ENCODE results near the gene KLHL8. TPM values are rescaled to one million over a fixed set of nuclear protein-coding genes. Genes with fewer than 3 reads are reported as not detected.

KLHL8 gene
- polyA plus RNA-seq, 1 donor from 2014 or later: 15.0 TPM

GRCh38 chr4:87114245-87115062 is 106.0 kb downstream of the KLHL8 start:
- H3K36me3 ChIP-seq (ENCODE audit: insufficient read depth, low read length): no peaks in the 10 kb centered on the region
- H3F3A ChIP-seq (ENCODE audit: insufficient read depth, low read length, poor library complexity, severe bottlenecking): no peaks in the 10 kb centered on the region
- no peaks in the 10 kb centered on the region for H3K27me3 ChIP-seq (ENCODE audit: insufficient read depth, low read depth, low read length)
- no peak overlapping the region for H3K4me2 ChIP-seq (ENCODE audit: low read length)
- no peak for TF ChIP-seq REST (IDR thresholded peaks at IDR 0.05; ENCODE audit: borderline replicate concordance)
- TF ChIP-seq TAF1 (IDR thresholded peaks at IDR 0.05; ENCODE audit: low read depth): no peak
- no peak for TF ChIP-seq EZH2 (IDR thresholded peaks at IDR 0.05; ENCODE audit: borderline replicate concordance, insufficient read depth, low read length, poor library complexity, severe bottlenecking)
- TF ChIP-seq POLR2AphosphoS5 (IDR thresholded peaks at IDR 0.05): no peak
- no peak overlapping the region for H3K9ac ChIP-seq (ENCODE audit: low read length)
- H3K79me2 ChIP-seq (replicated peaks; ENCODE audit: insufficient read depth, low read length): no peaks in the 10 kb centered on the region
- H2AFZ ChIP-seq (ENCODE audit: low read depth, low read length): no peak overlapping the region
- H3K4me3 ChIP-seq (ENCODE audit: low read length): no peak overlapping the region
- H4K20me1 ChIP-seq (ENCODE audit: insufficient read depth): no peaks in the 10 kb centered on the region
- H3K9me2 ChIP-seq (ENCODE audit: insufficient read depth, low read length): no peaks in the 10 kb centered on the region
- no peak overlapping the region for H3K27ac ChIP-seq (ENCODE audit: low read length)
- H3K9me3 ChIP-seq (ENCODE audit: low read length): no peaks in the 10 kb centered on the region

- TF ChIP-seq MXI1 (conservative IDR thresholded peaks at IDR 0.05; ENCODE audit: poor library complexity, severe bottlenecking): no peak
- TF ChIP-seq EP300 (conservative IDR thresholded peaks at IDR 0.05; ENCODE audit: poor library complexity, severe bottlenecking): no peak
- TF ChIP-seq TAF1 (IDR thresholded peaks at IDR 0.05; ENCODE audit: low read depth): no peak
- no peak for TF ChIP-seq POLR2AphosphoS5 (IDR thresholded peaks at IDR 0.05)
- no peak for TF ChIP-seq RAD21 (conservative IDR thresholded peaks at IDR 0.05)
- no peak for TF ChIP-seq SMC3 (conservative IDR thresholded peaks at IDR 0.05; ENCODE audit: poor library complexity)
- no peak for TF ChIP-seq REST (IDR thresholded peaks at IDR 0.05; ENCODE audit: borderline replicate concordance)
- no peak for TF ChIP-seq CTCF (IDR thresholded peaks at IDR 0.05; ENCODE audit: poor library complexity, severe bottlenecking)
- no peak for TF ChIP-seq EZH2 (IDR thresholded peaks at IDR 0.05; ENCODE audit: borderline replicate concordance, insufficient read depth, low read length, poor library complexity, severe bottlenecking)
- Histone ChIP-seq H3K4me2 (ENCODE audit: low read length) (no peak overlapping the region), H3K27me3 (ENCODE audit: insufficient read depth, low read depth, low read length) (no peaks in the 10 kb centered on the region), H3K79me2 (replicated peaks; ENCODE audit: insufficient read depth, low read length) (no peaks in the 10 kb centered on the region), H3K9me3 (ENCODE audit: low read length) (no peaks in the 10 kb centered on the region), H4K20me1 (ENCODE audit: insufficient read depth) (no peaks in the 10 kb centered on the region), H3K36me3 (ENCODE audit: insufficient read depth, low read length) (no peaks in the 10 kb centered on the region), H3K9me2 (ENCODE audit: insufficient read depth, low read length) (no peaks in the 10 kb centered on the region), H3K4me3 (ENCODE audit: low read length) (no peak overlapping the region), H2AFZ (ENCODE audit: low read depth, low read length) (no peak overlapping the region), H3K9ac (ENCODE audit: low read length) (no peak overlapping the region), H3K27ac (ENCODE audit: low read length) (no peak overlapping the region), H3F3A (ENCODE audit: insufficient read depth, low read length, poor library complexity, severe bottlenecking) (no peaks in the 10 kb centered on the region)
Observed at GRCh38 chr4:87112063-87112462, 108.4 kb downstream of the KLHL8 start.

All from neural cell (in vitro differentiated cells).